GM18502 (cell line): ENCODE measurements around the gene TBC1D14.

Experiments used
- ATAC-seq: cut with Tn5 transposase; IDR thresholded peaks from one replicate; pipeline ENCODE4 v1.9.1; 2021; ENCODE audit warnings: mild to moderate bottlenecking; ENCODE audit not compliant: unreplicated experiment, poor library complexity

TBC1D14 gene

DNA sequence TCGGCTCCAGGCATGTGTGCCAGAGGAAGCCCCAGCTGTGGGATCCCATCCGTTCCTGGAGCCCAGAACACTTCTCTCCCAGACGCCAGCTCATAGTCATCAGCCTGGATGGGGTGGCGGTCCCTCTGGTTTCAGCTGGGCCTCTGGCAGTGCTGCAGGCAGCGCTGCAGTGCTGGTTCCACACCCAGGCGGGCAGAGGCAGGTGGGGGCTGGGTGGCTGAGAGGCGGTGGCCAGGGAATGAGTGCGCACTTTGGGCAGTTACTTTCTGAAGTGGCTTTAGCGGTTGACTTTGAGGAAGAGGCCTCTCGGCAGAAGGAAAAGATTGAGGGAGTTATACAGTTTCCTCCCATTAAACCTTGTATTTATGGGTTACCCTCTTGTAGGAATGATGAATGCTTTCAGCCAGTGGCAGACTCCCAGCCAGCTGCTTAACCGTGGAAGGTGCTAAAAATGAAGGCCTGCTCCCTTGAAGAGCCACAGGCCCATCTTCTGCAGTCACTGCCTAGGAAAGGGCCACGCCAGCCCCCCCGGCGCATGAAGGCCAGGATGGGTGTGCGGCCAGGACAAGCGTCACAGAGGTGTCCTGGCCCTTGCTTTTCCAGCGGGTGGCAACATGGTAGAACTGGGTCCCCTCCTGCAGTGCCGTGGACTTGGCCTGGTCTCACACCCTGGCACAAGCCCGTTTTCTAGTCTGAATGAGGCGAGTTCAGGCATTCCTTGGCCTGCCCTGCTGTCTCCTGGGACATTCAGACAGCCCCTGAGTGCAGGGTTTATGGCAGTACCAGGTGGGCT lies 143.5 kb downstream of the TBC1D14 start:
- no peak for ATAC-seq

DNA sequence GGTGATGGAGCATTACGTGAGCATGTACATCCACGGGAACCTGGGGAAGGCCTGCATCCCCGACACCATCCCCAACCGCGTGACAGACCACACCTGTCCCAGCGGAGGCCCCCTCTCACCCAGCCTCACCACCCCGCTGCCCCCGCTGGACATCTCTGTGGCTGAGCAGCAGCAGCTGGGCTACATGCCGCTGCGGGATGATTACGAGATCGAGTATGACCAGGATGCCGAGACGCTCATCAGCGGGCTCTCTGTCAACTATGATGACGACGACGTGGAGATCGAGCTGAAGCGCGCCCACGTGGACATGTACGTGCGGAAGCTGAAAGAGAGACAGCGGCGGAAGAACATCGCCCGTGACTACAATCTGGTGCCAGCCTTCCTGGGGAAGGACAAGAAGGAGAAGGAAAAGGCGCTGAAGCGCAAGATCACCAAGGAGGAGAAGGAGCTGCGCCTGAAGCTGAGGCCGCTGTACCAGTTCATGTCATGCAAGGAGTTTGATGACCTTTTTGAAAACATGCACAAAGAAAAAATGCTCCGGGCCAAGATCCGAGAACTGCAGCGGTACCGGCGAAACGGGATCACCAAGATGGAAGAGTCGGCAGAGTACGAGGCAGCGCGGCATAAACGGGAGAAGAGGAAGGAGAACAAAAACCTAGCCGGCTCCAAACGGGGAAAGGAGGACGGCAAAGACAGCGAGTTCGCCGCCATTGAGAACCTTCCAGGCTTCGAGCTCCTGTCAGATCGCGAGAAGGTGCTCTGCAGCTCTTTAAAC lies 144.7 kb downstream of the TBC1D14 start:
- ATAC-seq = no peak

DNA sequence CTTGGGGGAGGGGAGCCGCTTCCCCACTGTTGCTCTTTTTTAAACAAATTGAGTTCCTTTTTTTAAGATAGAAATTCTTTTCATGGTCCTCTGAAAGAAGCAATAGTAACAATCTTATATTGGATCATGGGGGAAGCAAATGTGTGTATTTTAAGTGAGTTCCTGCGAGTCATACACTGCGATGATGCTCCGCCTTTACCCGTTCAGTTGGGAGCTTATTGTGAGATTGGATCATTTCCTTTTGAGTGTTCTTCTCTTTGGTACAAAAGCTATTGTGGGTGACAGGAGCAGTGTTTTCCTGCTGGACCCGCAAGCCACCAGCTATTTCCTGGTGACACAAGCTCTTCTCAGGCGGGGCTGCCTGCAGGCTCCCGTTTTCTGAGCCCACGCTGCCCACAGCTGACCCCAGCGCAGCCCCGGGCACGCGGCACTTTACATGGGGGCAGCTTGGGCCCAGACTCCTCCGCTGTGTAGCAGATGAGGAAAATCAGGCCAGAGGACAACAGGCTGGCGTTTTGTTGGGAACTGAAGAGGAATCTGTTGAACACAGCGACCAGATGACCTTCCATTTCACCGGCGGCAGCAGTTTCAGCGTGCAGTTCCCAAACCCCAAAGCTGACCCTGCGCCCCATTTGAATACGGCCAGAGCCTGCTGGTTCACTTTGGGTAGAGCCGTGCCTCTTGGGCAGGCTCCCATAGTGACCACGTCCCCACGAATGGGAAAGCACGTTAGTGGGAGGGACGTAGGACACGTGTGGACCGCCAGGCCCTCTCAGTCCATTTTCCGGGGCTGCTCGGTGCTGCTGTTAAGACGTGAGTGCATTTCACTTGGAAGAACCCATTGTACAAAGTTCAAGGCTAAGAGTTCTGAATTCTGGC lies 145.7 kb downstream of the TBC1D14 start:
- no peak for ATAC-seq

DNA sequence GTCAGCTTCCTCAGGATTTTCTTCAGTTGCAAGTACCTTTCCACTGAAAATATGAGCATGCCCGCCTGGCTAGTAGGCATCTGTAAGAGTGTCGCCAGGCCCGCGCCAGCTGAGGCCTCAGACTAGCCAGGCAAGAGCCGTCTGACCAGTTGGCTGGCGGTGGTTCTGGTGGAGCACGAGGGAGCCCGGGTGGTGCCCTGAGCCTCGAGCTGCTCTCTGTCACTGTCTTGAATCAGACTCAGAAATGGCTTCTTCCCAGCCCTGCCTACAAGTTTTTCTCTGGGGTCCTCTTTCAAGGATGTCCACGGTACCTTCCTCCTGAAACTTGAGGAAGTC lies 146.3 kb downstream of the TBC1D14 start:
- ATAC-seq = no peak

DNA sequence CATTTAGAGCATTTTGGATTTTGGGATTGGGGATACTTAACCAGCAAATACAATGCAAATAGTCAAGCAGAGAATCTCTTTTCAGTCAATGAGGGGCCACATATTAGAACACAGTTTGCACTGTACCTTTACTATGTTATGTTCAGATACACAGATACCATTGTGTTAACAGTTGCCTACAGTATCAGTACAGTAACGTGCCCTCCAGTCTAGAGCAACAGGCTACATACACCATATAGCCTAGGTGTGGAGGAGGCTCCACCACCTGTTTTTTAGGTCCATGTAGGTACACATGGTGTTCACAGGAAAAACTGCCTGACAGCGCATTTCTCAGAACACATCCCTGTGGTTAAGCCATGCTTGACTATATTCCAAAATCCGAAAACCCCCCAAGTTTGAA lies 149.2 kb downstream of the TBC1D14 start:
- ATAC-seq = peak; percentile 32

DNA sequence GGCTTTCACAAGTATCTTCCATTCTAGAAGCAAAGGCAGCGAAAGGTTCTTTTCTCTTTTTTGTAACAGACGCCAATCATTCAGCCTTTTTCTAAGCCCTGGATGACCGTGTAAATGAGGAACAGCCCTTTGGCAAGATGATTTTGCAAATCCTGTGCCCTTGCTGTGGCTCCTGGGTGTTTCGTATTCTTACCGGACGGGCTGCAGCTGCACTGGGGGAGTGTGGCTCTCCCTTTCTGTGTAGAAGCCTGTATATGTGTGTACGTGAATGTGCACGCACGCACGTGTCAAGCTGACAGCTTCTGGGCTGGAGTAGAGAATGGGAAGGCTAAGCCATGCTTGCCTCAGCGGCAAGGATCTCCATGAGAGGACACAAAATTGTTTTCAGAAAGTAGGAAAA lies 150.0 kb downstream of the TBC1D14 start:
- no peak for ATAC-seq

DNA sequence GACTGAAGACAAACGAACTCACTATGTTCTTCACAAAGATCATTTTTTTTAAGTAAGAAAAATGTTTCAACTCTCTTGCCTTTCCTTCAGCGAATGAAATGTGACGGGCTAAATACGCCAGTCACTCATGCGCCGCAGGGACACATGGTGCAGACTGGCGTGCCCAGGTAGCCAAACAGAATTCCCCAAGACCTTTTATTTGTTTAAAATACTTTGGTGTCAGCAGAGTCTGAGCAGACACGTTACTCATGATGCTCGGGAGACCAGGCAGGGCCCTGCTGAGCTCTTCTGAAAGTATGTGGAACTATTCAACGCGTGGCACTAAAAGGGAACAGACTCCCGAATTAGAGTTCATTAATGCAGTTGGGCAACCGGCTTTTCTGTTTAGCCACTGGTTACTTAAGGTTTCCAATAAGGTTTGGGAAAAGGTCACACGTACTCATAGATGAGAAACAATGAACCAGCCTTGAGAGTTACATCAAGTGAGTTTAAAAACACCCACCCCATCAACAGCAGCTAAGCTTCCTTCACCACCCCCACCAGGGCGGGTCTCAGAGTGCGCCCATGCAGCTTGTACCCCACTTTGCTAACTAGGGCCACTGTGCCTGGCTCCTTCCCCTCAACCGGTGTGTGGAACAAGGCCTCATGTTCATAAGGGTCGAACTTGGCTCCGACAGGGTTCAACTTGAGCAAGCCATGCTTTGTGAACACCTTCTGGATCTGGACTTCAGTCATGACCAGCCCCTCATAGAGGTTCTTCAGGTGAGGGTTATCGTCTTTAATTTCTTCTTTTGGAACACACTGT lies 150.9 kb downstream of the TBC1D14 start:
- no peak for ATAC-seq

DNA sequence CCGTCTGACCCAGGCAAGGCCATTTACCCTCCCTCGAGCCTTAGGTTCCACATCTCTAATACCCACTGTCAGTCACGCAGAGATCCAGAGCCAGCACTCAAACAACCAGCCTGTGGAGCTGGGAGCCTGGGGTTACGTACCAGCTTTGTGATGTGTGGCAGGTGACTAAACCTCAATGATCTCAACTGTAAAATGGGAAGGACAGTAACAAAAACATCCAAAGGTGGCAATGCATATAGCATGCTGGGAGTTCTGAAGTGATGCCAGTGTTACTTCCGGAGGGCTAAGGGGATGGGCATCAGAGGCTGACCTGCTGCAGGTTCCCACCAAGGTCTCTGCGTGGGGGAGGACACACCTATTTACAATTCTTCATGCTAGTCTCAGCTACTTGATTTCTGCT lies 152.2 kb downstream of the TBC1D14 start:
- no peak for ATAC-seq

DNA sequence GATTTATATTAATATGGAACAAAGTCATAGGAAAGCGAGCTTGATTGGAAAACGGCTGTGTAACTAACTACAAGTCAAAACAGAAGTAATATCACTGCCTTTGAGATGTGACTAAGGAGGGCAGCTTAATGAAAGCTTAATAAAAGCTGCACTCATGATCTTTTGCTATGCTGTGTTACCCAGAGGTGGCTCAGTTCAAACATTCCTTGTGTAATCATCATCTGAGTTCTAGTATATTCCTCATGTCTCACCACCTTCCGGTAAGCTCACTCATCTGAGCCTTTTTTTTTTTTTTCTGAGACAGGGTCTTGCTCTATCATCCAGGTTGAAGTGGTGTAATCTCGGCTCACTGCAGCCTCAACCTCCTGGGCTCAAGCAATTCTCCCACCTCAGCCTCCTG lies 153.2 kb downstream of the TBC1D14 start:
- no peak for ATAC-seq

DNA sequence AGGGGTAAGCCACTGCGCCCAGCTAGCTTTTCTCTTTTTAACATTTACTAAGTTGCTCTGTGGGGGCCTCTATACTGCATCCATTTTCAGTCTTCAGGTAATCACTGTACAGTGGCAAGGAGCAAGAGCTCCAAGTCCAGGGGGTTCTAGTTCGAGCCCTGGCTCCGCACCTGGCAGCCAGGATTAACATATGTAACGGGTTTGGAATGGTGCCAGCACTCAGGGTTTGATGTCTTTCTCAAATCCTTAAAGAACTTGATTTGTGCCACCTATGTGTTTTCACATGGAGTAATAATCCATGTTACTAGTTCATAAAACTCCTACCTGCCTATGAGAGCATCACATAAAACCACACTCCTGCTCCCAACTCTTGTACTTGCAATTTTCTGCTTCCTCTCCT lies 153.7 kb downstream of the TBC1D14 start:
- ATAC-seq = no peak

DNA sequence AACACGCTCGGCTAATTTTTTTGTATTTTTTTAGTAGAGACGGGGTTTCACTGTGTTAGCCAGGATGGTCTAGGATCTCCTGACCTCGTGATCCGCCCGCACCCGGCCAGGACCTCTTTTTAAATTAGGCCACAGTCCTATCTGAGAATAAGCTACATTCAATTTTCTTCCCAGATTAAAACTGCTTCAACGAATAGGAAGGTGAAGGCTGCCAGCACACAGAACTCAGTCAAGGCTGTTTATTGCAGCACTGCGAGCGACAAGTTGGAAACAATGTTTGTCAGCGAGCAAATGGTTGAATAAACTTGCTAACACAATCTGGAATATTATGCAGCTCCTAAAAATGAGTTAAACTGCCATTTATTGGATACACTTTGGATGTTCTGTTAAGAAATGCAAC lies 156.4 kb downstream of the TBC1D14 start:
- ATAC-seq = no peak

DNA sequence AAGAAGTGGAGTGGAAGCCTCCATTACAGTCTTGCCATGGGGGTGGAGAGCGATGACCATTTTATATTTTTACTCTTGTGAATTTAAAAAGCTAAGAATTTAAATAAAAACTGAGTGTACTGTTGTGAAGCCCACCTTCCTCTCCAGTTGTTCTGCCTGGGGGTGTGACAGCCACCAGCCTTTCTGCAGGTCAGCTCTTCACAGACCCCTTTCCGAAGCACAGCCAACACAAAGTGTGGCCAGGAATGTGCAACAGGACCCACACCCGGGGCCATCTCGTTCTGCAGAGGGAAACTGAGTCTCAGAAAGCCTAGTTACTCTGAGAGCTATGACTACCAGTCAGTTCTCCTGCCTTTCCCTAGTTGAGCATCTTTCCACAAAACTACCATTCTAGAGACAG lies 156.9 kb downstream of the TBC1D14 start:
- no peak for ATAC-seq

DNA sequence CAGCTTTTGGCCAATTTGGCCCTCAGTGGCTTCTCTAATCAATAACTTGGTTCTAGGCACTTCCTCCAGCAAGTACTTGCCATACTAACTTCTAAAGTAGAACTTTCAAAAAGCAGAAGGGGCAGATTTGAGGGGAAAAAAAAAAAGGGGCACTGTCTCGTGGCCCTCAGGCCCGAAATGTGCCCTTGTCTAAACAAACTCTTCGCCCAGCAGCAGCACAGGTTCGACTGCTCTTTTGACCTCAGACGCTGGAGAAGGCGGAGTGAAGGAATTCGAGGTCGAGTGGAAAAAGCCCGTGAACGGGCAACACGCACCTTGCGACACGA lies 157.5 kb downstream of the TBC1D14 start:
- ATAC-seq = no peak

DNA sequence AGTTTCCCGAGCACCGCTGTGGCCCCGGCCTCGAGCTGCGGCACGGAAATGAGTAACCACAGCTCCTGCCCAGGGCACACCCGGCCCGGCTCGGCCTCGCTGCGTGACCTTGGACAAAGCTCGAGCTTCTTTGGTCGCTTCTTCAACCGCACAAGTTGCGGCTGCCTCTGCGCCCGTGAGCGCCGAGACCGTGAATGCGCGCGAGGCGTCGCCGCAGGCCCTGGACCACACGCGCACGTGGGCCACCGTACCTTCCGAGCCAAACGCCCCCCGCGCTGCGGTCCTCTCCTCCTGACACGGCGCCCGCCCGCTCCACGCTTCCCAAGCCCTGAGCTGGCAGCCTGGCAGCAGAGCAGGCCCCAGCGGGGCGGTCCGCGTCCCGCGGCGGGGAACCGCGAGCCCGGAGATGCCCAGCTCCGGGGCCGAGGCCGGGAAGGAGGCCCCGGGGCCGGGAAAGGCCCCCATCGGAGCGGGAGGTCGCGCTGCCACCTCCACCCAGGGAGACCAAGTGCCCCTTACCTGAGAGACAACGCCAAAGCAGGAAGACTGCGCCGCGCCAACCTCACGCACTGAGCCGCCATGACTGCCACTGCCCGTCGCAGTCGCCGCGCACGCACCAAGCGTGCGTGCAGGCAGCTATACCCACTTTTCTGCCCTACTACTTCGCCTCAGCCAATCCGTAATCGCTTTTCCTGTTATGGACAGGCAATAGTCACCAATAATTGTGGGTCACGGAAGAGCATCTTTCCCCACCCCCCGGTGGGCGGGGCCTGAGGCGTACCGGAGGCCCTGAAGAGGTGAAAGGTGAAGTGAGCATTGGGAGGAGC lies 158.0 kb downstream of the TBC1D14 start, which contains the start of gene GRPEL1:
GRPEL1 (minus strand) TSS at position 613 of the 827 bp plus-strand sequence; CDS start at position 581, 32 bp downstream.
- ATAC-seq = peak; percentile 92

DNA sequence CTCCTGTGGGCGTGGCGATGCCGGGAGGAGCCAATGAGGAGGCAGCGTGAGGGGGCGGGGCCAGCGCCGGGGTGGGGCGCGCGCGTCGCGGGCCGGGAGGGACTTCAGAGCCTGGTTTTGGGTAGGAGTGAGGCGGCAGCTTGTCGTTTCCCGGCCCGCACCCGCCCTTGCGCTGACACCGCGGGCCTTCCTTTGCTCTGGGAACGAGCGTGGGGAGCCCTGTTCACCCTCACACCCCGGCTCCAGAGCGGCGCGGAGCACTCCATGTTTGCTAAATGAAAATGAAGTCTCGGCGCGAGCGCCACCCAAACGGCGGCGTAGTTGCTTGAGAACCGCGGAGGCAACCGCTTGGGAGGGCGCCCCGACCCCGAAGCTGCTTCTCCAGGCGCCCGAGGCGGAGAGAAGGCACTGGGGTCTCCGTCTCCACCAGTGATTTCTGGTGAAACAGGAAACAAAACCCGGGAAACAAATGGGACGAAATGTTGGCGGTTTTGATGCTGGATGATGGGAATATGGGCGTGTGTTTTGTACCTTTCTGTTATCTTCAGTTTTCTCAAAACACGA lies 158.7 kb downstream of the TBC1D14 start:
- peak; percentile 28 for ATAC-seq

DNA sequence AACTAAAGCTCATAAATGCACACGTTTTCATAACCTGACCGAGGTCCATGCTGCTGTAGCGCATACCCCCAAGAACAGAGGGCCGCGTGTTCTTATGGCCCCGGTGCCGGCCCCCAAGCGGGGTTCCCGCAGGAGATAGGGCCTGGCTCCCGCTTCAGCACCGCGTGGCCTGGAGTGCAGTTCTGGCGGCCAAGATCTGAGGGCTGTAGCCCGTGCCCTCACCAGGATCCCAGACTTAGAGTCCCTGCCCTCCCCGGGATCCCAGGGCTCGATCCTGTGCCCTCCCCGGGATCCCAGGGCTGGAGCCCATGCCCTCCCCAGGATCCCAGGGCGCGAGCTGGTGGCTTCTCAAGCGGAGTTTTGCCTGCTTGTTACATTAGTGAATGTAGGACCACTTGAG lies 159.3 kb downstream of the TBC1D14 start:
- ATAC-seq = no peak

DNA sequence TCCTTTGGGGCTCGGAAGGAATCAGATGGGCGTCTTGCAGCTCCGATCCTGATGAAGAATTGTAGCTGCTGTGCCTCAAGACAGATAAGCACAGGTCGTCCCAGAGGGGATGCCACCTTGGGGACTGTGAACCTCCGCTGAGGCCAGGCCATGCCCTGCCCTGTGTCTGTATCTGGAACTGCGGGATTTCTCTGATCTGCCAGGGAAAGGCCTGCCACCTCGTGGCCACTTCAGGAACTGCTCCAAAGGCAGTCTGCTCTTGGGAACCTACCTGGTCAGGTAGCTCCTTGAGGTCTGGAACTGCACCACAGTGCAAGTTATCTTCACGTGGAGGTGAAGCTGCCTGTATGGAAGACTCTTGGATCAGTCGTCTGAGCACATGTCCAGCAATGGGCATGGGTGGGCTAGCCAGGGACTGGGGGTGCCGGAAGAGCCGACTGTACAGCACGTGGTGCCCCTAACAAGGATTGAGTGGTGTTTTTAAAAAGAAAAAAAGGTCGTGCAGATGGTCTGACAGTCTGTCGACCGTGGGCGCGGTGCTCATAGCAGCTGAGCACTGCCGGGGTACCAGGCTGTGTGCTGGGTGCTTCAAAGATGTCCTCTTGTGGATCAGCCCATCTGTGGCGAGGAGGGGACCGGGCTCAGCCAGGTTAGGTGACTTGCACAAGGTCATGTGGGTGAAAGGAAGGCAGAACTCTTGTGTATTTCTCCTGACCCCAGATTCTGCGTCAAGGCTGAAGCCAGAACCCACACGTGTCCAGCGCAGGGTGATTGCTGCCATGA lies 161.3 kb downstream of the TBC1D14 start:
- peak; percentile 31 for ATAC-seq

DNA sequence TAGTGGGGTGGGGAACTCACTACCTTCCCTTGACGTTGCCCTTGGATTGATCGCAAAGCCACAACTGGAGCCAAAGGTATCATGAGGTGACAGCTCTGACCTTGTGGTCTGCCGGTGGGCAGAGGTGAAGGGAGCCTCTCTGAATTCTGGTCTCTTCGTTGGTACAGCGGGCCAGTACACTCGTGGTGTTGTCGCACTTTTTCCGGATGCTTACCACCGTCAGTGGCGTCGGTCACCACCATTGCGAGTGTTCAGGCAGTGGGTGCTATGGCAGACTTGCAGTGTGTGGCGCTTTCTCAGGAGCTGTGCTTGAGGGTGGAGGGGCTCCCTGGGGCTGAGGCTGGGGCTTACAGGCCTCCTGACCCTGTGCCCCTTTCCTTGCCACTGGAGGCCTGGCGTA lies 163.4 kb downstream of the TBC1D14 start:
- ATAC-seq = no peak
